22Rv1 (cell line): Measurements from ENCODE around the gene MBOAT2.
A peak's percentile ranks its signal among the peaks of the same experiment; 100 is the strongest.
"Not testable (repeated sequence)": the region's sequence is repeated elsewhere in the genome, so short reads cannot be mapped to it uniquely, and the experiment has no call there.

Experiments
- H3K27ac ChIP-seq: fragments of 450-650 bp; 2 replicates; pipeline ENCODE4 v1.5.1; 2017
- CTCF ChIP-seq: fragments of 450-650 bp; IDR thresholded peaks from 2 replicates; pipeline ENCODE4 v1.5.1; 2017; ENCODE audit warnings: mild to moderate bottlenecking
- ZFX ChIP-seq: fragments of 450-650 bp; IDR thresholded peaks from 2 replicates; pipeline ENCODE4 v1.6.1; 2017; ENCODE audit warnings: antibody characterized with exemption, borderline replicate concordance

The MBOAT2 gene

GRCh38 chr2:8907764-8908288 is 95.7 kb downstream of the MBOAT2 start:
- TF ChIP-seq CTCF = no peak
- TF ChIP-seq ZFX = no peak
- H3K27ac ChIP-seq = no peak overlapping the region

- not testable (repeated sequence) for H3K27ac ChIP-seq
- 0 out of 2 replicates have a peak, but pooled peaks have one; percentile 20 for TF ChIP-seq CTCF
These were observed 99.6 kb downstream of the MBOAT2 start for GRCh38 chr2:8903924-8904323.

- H3K27ac ChIP-seq = not testable (repeated sequence)
These were observed 100.7 kb downstream of the MBOAT2 start for GRCh38 chr2:8902757-8903156.

GRCh38 chr2:8897206-8897605 is 106.3 kb downstream of the MBOAT2 start:
- not testable (repeated sequence) for H3K27ac ChIP-seq

GRCh38 chr2:8896671-8897070 is 106.8 kb downstream of the MBOAT2 start:
- H3K27ac ChIP-seq = not testable (repeated sequence)

- not testable (repeated sequence) for H3K27ac ChIP-seq
These were observed 108.2 kb downstream of the MBOAT2 start for GRCh38 chr2:8895087-8895912.

- H3K27ac ChIP-seq = no peak overlapping the region
- TF ChIP-seq CTCF (no peak), ZFX (no peak)
These were observed 109.3 kb downstream of the MBOAT2 start for GRCh38 chr2:8893978-8894820.

GRCh38 chr2:8893474-8893873 is 110.0 kb downstream of the MBOAT2 start:
- no peak overlapping the region for H3K27ac ChIP-seq
- TF ChIP-seq ZFX = no peak
- no peak for TF ChIP-seq CTCF

GRCh38 chr2:8892111-8892510 is 111.4 kb downstream of the MBOAT2 start:
- no peak for TF ChIP-seq CTCF
- no peak for TF ChIP-seq ZFX
- no peak overlapping the region for H3K27ac ChIP-seq
